ENCODE measurements around the gene INF2.

INF2 gene

DNA sequence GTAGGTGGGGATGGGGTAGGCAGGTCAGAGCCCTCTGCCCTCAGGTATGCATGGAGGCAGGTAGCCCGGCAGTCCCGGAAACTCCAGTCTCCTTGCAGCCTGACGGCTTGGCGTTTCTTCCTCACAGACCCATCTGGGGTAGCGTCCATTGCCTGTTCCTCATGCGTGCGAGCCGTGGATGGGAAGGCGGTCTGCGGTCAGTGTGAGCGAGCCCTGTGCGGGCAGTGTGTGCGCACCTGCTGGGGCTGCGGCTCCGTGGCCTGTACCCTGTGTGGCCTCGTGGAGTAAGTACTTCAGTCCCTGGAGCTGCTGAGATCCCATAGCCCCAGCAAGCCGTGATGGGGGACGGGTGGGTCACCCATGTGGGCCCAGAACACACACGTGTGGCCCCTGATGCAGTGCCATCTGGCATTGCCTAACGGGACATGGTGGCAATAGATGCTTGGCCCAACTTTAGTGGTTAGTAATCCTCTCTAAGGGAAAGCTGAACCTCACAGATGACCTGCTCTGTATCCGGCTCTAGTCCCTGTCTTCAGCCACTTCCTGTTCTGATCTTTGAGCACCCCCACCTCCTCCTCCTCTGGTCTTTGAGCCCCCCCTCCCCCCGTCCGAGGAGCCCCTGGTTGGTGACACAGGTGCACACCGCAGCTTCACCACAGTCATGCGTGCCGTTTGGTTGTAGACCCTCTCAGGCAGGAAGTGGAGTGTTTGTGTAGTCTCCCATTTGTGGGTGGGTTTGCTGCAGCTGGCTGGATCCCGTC, 67.2 kb downstream of the INF2 start:
- Mint-ChIP-seq H3K36me3 (peaks cover 49% of the 10 kb centered on the region), H3K4me3 (no peak overlapping the region), H3K27me3 (no peaks in the 10 kb centered on the region), H3K9me3 (no peaks in the 10 kb centered on the region), H3K27ac (peak overlapping the region; percentile 42), H3K4me1 (peaks cover 46% of the 10 kb centered on the region)
- ATAC-seq, result no peak

DNA sequence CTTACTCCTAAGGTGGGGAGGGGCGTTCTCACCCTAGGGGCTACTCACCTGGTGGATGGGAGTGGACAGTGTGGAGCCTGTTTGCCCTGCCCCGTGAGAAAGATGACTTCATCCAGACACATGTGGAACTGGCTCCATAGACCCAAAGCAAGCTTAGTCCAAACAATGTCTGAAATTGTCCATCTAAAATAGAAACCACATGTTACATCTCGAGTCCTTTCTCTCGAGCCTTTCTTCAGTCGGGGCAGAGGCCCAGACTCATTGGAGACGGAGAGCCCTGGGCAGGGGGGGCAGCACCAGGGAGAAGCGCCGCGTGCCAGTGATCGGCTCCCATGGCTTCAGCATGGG, 67.8 kb downstream of the INF2 start:
- Mint-ChIP-seq H3K36me3 (peaks cover 54% of the 10 kb centered on the region), H3K27me3 (no peaks in the 10 kb centered on the region), H3K9me3 (no peaks in the 10 kb centered on the region), H3K4me3 (no peak overlapping the region), H3K27ac (peak overlapping the region; percentile 42), H3K4me1 (peaks cover 46% of the 10 kb centered on the region)
- no peak for ATAC-seq

DNA sequence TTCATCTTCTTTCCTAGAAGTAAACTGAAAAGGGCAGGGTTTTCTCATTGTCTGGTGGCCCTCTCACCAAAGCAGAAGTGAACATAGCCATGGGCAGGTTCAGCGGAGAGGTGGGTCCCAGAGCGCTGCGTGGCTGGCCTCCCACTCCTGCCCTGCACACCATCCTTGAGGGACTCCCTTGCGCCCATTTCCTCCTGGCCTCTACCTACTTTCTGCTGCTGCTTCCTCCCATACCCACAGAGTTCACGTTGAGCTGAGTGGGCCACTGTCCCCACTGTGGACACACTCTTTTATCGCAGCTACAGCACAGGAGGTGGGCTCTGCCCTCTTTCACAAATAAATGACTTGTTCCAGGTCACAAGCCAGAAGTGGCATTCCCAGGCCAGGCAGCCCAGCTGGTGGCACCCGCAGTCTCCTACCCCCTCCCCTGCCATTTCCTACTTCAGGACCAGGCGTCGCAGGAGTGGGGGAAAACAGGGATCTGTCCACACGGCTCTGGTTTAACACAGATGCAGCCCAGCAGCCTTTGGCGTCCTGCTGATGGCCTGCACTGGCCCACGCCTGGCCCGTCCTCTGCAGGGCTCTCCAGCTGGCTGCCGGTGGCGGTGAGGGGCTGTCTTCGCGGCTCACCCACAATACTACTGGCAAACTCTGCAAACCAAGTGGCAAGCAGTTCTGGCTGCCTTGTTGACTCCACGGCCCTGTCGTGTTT, 68.4 kb downstream of the INF2 start:
- peaks cover 46% of the 10 kb centered on the region for H3K4me1 Mint-ChIP-seq
- H3K27me3 Mint-ChIP-seq, result no peaks in the 10 kb centered on the region
- ATAC-seq, result no peak
- H3K9me3 Mint-ChIP-seq, result no peaks in the 10 kb centered on the region
- peak overlapping the region; percentile 42 for H3K27ac Mint-ChIP-seq
- H3K4me3 Mint-ChIP-seq, result no peak overlapping the region
- peaks cover 58% of the 10 kb centered on the region for H3K36me3 Mint-ChIP-seq

DNA sequence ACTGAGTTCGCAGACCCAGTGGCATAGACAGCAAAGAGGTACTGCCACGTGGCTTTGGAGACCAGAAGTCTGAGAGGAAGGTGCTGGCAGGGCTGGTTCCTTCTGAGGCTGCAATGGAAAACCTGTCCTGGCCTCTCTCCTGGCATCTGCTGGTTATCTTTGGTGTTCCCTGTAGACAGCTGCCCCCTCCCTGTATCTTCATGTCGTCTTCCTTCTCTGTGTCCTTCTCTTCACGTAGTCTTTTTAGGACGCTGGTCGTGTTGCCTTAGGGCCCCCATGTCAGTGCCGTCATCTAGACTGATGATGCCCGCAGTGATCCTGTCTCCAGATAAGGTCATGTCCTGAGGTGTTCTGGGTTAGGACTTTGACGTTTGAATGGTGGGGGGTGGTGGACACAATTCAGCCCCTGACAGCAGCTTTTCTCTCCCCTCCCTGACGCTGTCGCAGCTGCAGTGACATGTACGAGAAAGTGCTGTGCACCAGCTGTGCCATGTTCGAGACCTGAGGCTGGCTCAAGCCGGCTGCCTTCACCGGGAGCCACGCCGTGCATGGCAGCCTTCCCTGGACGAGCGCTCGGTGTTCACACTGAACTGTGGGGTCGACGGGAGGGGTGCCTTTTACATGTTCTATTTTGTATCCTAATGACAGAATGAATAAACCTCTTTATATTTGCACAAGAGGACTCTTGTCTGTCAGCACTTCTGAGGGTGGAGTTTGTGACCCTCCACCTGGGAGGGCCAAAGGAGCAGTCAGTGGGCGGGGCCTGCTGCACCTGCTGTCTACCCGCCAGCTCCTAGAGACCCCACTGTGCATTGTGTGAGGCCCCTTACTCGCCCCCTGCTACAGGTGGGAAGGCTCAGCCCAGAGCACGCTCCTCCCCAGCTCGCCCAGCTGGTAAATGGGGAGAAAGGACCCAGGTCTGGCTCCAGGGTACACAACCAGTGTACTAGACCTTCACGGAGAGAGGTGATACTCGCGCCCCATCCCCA, 69.9 kb downstream of the INF2 start:
- H3K4me3 Mint-ChIP-seq, result no peak overlapping the region
- no peak overlapping the region for H3K27ac Mint-ChIP-seq
- peaks cover 37% of the 10 kb centered on the region for H3K4me1 Mint-ChIP-seq
- no peak for ATAC-seq
- H3K27me3 Mint-ChIP-seq, result no peaks in the 10 kb centered on the region
- H3K9me3 Mint-ChIP-seq, result no peaks in the 10 kb centered on the region
- peaks cover 58% of the 10 kb centered on the region for H3K36me3 Mint-ChIP-seq

DNA sequence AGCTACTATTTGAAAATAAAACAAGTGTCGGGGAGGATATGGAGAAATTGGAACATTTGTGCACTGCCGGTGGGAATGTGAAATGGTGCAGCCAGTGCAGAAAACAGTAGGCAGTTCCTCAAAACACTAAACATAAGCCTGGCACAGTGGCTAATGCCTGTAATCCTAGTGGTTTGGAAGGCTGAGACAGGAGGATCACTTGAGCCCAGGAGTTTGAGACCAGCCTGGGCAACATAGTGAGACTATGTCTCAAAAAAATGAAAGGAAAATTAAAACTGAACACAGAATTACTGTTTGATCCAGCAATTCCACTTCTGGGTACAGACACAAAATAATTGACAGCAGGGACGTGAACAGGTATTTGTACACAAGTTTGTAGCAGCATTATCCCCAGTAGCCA, 76.1 kb downstream of the INF2 start:
- Mint-ChIP-seq H3K4me1 (peaks cover 11% of the 10 kb centered on the region), H3K27ac (no peak overlapping the region), H3K27me3 (no peaks in the 10 kb centered on the region), H3K36me3 (peaks cover 42% of the 10 kb centered on the region), H3K4me3 (no peak overlapping the region), H3K9me3 (peaks cover 5% of the 10 kb centered on the region)
- no peak for ATAC-seq

DNA sequence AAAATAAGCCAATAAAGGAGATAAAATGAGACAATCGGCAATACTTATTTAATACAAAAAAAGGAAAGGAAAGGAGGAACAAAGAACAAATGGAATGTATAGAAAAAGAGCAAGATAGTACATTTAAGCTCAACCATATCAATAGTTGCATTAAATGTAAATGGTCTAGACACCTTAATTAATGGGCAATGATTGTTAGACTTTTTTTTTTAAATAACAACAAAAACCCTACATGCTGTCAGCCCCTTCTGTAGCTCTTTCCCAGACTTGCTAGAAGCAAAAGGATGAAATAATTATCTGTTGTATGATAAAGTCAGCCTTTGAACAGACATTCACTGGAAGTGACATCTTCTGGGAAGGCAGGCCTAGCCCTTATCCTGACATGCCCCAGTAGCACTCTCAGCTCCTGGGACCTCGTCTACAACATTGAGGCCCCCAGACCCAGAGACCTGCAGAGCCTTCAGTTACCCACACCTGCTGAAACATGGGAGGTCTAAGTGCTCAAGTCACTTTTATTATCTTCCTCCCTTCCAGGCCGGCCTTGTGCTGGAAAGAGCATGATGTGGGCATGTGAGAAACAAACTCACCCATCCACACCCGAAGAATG, 76.9 kb downstream of the INF2 start:
- H3K36me3 Mint-ChIP-seq, result peaks cover 41% of the 10 kb centered on the region
- H3K27ac Mint-ChIP-seq, result no peak overlapping the region
- no peak for ATAC-seq
- H3K27me3 Mint-ChIP-seq, result no peaks in the 10 kb centered on the region
- H3K4me1 Mint-ChIP-seq, result peaks cover 11% of the 10 kb centered on the region
- H3K9me3 Mint-ChIP-seq, result peaks cover 5% of the 10 kb centered on the region
- no peak overlapping the region for H3K4me3 Mint-ChIP-seq

DNA sequence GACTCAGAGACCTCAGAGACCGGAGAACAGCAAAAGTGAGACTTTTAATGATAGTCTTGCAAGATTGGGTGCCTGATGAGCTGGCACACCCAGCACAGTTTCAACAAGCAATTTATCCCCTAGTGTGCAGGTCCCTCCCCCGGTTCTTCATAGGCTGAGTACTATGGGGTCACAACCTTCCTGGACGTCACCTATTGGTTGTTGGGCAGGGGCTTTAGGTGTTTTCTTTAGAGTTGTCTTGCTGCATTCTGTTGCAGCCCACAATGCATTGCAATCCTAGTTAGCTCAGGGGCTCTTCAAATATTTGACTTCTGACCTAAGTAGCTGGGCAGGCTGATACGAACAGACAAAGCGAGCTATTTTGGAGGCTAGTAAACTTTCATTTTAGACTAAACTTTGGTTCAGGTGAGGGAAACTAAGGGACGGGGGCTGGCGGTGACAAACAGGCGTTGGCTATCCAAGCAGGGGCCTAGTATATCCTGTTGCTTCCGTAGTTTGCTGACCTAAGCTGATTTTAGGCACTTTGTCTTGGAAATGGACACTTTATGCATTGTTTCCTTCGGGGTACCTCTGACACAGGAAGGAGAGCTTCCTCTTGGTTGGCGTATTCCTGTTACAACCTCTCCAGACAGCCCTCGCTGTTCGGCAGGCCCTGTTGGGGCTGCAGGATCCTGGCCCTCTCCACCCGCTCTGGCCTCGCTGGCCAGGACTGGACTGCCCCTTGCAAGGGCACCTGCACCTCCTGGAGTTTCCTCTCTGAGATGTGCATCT, 77.6 kb downstream of the INF2 start:
- no peak overlapping the region for H3K4me3 Mint-ChIP-seq

DNA sequence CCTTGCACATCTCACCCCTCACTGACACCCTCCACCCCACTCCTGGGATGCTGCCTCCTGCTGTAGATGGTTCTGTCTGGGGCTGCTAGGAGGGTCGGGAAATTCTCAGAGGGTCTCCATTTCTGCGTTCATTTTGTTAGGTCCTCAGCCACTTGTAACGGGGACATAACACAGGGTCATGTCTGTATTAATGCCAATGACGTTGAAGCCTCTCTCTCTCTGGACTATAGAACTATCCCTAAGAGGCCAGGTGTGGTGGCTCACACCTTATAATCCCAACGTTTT, 78.2 kb downstream of the INF2 start:
- no peaks in the 10 kb centered on the region for H3K27me3 Mint-ChIP-seq
- peaks cover 11% of the 10 kb centered on the region for H3K4me1 Mint-ChIP-seq
- peaks cover 5% of the 10 kb centered on the region for H3K9me3 Mint-ChIP-seq
- no peak for ATAC-seq
- H3K36me3 Mint-ChIP-seq, result peaks cover 41% of the 10 kb centered on the region
- no peak overlapping the region for H3K4me3 Mint-ChIP-seq
- H3K27ac Mint-ChIP-seq, result no peak overlapping the region

More for the DNA sequence above, 77.6 kb downstream of the INF2 start:
- no peak for ATAC-seq
- peaks cover 41% of the 10 kb centered on the region for H3K36me3 Mint-ChIP-seq
- no peaks in the 10 kb centered on the region for H3K27me3 Mint-ChIP-seq
- no peak overlapping the region for H3K27ac Mint-ChIP-seq
- H3K9me3 Mint-ChIP-seq, result peaks cover 5% of the 10 kb centered on the region
- peaks cover 11% of the 10 kb centered on the region for H3K4me1 Mint-ChIP-seq

DNA sequence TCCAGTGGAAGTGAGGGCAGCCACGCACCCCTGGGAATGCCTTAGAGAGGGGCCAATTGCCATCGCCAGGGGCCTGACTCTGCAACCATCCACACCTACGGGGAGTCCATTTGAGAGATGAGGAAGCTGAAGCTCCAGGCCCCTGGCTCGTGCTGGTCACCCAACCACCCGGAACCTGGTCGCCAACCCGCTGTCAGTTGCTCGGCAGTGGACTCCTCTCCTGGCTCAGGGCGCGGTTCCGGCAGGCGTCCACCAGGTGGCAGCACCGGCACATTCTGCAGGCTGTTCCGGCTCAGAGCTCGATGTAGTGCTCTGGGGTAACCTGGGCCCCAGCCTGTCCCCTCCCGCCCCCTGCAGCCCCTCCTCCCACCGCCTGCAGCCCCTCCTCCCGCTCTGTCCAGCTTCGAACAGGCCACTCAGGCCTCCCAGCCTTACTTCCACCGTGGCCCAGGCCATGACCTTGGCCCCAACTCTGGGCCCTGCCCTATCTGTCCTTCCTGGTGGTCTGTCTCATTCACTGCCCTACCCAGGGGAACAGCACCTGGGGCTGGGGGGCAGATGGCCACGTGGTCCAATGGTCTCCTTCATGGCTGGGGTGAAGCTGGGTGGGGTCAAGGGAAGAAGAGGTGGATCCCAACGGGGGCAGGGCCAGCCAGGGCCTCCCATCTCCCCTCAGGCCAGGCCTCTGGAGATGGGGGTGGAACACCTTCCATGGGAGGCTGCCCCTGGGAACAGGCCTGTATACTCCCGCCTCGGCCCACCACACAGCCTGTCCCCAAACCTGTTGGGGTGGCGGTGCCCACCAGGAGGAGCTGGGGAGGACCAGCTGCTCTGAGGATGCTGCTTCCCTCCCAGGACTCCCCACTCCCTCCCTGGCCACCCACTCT, 79.3 kb downstream of the INF2 start:
- Mint-ChIP-seq H3K4me1 (peaks cover 11% of the 10 kb centered on the region), H3K27ac (no peak overlapping the region), H3K9me3 (peaks cover 5% of the 10 kb centered on the region), H3K4me3 (no peak overlapping the region), H3K36me3 (peaks cover 49% of the 10 kb centered on the region), H3K27me3 (no peaks in the 10 kb centered on the region)
- ATAC-seq, result peak; percentile 91

DNA sequence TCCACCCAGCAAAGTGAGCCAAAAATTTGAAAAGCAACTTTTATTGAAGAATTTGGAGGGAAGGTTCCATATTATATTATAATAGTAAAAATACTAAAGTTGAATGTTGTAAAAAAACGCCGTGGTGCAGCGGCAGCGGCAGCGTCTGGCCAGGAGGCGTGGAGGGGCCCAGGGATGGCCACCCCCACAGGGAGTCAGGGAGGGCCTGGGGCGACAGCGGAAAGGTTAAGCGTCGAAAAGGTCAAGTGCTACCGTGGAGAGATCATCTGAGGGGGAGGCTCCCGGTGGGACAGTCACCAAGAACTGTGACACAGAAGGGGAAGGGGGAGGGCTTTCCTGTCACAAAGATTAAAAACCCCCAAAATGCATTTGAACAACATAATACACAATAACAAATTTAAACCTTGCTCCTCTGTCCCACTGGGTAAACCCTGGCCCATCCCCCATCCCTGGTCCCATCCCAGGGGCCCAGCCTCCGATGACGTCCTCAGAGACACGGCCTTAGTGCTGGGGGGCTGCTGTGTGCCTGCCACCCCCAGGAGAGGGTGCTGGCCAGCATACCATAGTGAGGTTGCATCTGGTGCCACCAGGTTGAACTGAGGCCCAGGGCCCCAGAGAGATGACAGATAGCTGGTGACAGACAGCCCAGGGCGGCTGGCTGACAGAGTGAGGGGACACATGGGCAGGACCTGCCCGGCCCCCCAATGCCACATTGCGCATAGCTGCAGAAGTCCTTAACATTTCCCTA, 80.1 kb downstream of the INF2 start:
- Mint-ChIP-seq H3K9me3 (peaks cover 5% of the 10 kb centered on the region), H3K27ac (no peak overlapping the region)

DNA sequence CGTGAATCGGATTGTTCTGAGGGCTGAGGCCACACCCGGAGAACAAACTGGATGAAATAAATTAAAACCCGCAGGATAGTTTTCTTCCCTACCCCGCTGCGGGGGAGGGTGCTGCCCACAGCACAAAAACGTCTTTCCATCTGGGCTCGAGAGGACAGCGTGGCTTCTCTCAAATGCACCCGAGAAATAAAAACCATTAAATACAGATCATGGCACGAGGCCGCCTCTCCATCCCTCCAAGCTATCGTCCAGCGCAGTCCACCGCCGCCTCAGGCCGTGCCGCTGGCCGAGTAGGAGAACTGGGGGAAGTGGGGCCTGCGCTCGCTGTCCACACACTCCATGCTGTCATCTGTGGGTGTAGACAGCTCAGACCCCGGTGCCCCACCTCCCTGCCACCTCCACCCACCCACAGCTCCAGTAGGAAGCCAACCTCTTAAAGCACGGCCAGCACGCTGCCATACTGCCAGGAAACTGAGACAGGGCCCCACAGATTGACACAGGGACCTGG, 80.7 kb downstream of the INF2 start:
- Mint-ChIP-seq H3K4me3 (no peak overlapping the region), H3K4me1 (peaks cover 11% of the 10 kb centered on the region), H3K27ac (no peak overlapping the region), H3K9me3 (peaks cover 5% of the 10 kb centered on the region), H3K27me3 (no peaks in the 10 kb centered on the region), H3K36me3 (peaks cover 60% of the 10 kb centered on the region)
- ATAC-seq, result no peak

More for the DNA sequence above, 80.1 kb downstream of the INF2 start:
- H3K4me1 Mint-ChIP-seq, result peaks cover 11% of the 10 kb centered on the region
- no peak overlapping the region for H3K4me3 Mint-ChIP-seq
- no peak for ATAC-seq
- H3K27me3 Mint-ChIP-seq, result no peaks in the 10 kb centered on the region
- peaks cover 56% of the 10 kb centered on the region for H3K36me3 Mint-ChIP-seq

DNA sequence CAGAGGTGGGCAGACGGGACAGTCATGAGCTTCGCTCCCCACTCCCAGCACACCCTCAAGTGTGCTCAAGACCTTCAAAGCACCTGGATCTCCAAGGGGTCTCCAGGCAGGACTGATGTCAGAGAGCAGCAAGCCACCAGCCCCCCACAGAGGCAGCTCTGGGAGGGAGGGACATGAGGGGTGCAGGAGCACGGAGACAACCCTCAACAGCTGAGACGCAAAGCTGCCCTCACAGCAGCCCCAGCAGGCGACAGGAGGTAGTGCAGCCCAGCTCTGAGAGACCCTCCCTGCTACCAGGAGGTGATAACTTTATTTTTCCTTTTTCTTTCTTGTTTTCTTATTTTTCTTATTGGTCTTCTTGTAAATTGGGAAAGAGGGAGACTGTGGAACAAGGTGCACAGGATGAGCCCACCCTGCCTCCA, 81.4 kb downstream of the INF2 start:
- Mint-ChIP-seq H3K36me3 (peaks cover 53% of the 10 kb centered on the region), H3K27ac (no peak overlapping the region), H3K4me3 (no peak overlapping the region), H3K4me1 (peaks cover 11% of the 10 kb centered on the region), H3K27me3 (no peaks in the 10 kb centered on the region), H3K9me3 (peaks cover 3% of the 10 kb centered on the region)
- ATAC-seq, result no peak

DNA sequence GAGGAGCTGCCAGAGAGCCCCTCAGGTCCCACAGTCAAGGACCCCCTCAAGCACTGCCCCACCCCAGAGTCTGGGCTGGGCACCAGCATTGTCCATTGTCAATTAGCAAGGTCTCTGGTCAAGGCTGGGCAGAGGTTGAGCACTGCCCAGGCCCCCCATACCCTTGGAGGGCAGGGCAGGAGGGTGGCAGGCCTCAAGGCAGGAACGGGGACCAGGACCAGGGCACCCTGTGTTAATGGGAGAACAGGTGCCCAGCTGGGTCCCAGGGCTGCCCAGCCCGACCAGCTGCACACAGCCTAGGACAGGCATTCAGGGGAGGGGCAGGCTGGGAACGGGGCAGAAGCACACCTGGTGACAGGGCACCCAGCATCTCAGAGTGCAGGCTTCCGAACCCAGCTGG, 82.0 kb downstream of the INF2 start:
- Mint-ChIP-seq H3K9me3 (no peaks in the 10 kb centered on the region), H3K36me3 (peaks cover 50% of the 10 kb centered on the region), H3K4me3 (no peak overlapping the region), H3K4me1 (peaks cover 11% of the 10 kb centered on the region), H3K27ac (no peak overlapping the region), H3K27me3 (no peaks in the 10 kb centered on the region)
- no peak for ATAC-seq
